GM19328 (cell line): ENCODE results near the gene NRG2.

ENCODE experiments used
- ATAC-seq: cut with Tn5 transposase; IDR thresholded peaks from one replicate; pipeline ENCODE4 v1.9.1; 2021; ENCODE audit warnings: mild to moderate bottlenecking, moderate library complexity; ENCODE audit not compliant: unreplicated experiment

The NRG2 gene

GRCh38 chr5:139951983-139952382 is 91.1 kb downstream of the NRG2 start:
- ATAC-seq = no peak

- no peak for ATAC-seq
These were observed 91.7 kb downstream of the NRG2 start for GRCh38 chr5:139951296-139951924.

DNA sequence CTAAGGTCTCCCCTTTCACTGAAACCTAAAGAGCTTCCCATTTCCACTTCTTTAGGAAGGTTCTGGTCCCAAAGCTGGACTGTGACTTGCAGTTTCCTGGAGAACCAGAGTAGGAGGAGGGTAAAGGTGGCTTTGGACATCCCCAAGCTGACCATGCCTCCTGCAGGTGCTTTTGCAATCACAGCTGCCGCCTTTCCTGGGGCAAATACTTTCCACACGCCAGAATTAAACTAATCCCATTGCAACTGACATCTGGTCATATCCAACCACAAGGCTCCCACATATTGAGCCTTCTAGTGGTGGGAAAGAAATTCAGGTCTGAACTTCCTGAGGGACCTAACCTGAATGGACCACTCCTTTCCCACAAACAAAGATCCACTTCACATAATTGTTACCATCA is 92.7 kb downstream of the NRG2 start:
- ATAC-seq = no peak

GRCh38 chr5:139949710-139950109 is 93.4 kb downstream of the NRG2 start:
- no peak for ATAC-seq

- no peak for ATAC-seq
These were observed 95.4 kb downstream of the NRG2 start for GRCh38 chr5:139947727-139948126.

GRCh38 chr5:139946440-139946839 is 96.7 kb downstream of the NRG2 start:
- no peak for ATAC-seq

DNA sequence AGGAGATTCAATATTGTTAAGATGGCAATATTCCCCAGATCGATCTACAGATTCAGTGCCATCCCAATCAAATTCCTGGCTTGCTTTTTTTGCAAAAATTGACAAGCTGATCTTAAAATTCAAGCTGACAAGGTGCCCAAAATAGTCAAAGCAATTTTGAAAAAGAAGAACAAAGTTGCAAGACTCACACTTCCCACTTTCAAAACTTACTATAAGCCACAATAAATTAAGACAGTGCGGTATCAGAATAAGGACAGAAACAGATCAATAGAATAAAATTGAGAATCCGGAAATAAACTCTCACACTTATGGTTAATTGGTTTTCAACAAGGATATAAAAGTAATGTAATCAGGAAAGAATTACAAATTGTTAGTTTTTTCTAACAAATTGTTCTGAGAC is 97.1 kb downstream of the NRG2 start:
- ATAC-seq = no peak

- ATAC-seq = no peak
These were observed 100.9 kb downstream of the NRG2 start for GRCh38 chr5:139942243-139942642.

DNA sequence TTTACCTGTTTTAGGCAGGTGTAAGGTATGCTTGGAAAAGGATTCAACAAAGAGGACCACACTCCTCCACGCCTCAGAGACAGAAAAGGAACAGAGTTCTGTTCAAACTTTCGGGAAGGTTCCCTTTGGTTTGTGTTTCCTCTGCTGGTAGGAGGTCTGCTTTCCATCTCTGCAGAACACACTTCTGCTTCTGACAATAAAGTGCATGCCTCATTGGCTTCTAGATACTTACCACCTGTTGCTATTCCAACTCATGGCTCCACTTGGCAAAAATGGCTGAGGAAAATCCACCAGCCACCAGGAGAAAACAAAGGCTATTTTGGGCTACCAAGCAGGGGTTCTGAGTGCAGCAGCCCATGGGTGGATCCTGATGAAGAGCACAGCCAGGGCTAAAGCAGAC is 112.7 kb downstream of the NRG2 start:
- ATAC-seq = no peak

GRCh38 chr5:139926797-139927503 is 116.1 kb downstream of the NRG2 start:
- ATAC-seq = no peak

GRCh38 chr5:139925650-139926640 is 117.2 kb downstream of the NRG2 start:
- ATAC-seq = no peak

DNA sequence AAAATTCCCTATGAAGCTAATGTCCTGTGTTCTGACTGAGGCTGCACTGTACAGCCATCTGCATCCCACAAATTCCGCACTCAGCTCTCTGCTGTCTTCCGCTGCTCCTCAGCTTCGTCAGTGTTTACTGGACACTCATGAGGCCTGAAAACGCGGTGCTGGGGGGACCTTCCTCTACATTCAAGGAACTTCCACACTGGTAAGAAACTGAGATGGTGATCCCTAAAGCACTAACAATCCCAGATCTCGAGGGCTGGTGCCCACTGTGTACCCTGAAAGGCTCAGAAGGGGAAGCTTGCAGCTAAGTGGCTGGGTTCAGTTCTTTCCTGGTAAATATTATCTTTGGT is 117.9 kb downstream of the NRG2 start:
- ATAC-seq = no peak

GRCh38 chr5:139924294-139925215 is 118.5 kb downstream of the NRG2 start:
- ATAC-seq = no peak

DNA sequence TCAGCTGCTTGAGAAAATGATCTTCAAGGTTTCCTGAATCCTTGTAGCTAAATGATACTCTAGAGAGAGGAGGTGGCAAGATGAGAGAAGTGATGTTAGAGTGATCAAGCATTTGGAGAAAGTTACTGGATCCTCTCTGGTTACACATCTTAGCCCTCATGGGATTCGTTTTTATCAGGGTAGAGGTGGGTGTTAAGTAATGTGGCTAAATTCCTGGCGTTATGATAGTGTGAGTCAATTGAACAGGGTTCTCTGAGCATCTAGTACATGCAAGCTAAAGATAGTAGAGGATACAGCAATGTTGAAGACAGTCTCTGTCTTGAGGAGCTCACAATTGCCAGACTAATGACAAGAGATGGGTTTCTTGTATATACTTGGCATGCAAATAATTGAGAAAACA is 123.8 kb downstream of the NRG2 start:
- no peak for ATAC-seq

- no peak for ATAC-seq
These were observed 127.3 kb downstream of the NRG2 start for GRCh38 chr5:139915834-139916233.

DNA sequence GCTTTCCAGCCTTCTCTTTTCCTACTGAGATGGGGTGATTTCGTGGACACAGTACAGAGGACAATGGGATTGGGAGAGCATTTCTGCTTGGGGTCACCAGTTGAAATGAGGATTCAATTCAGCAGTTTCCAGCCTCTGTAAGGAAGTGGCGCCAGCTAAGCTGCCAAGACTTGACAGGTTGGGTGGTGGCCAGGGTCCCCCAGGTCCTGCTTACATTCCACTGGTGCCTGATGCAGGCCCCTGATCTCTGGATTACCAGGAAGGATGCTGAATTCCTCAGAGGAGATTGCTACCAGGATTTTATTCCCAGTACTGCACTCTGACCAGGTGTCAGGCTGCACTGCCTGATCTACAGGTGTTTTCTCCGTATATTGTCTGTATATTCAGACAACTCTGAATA is 127.8 kb downstream of the NRG2 start:
- no peak for ATAC-seq

DNA sequence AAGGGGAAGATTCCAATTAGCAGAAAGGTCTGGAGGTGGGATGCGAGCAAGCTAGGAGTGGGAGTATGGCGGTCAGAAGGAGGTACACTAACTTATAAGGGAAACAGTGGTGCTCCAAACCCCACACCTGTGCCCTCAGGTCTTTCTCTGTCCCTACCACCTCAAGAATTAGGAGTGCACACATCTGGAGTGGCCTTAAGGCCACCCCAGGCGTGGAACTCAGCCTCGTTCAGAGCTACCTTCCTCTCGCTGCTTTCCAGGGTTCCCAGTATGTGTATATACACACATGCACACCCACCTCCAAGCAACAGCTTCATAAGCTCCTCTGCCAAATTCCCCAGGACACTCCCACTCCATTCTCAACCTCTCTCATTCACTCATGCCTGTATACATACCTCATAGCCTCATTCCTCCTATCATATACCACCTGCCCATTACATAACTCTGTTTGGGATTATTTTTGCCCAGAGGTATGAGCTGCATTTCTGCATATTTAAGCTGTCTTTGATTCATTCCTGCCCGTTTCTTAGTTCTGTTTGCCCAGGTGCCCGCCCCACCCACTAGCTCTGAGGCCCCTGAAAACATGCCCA is 128.8 kb downstream of the NRG2 start:
- no peak for ATAC-seq

- ATAC-seq = no peak
These were observed 130.3 kb downstream of the NRG2 start for GRCh38 chr5:139912804-139913203.

GRCh38 chr5:139912158-139912557 is 130.9 kb downstream of the NRG2 start:
- ATAC-seq = no peak

- ATAC-seq = no peak
These were observed 131.5 kb downstream of the NRG2 start for GRCh38 chr5:139911425-139912120.
